Retina (tissue), 1 donor: ENCODE results near the gene SORT1.
"Not testable (repeated sequence)": the region's sequence is repeated elsewhere in the genome, so short reads cannot be mapped to it uniquely, and the experiment has no call there.

Experiments
- DNase-seq: peaks from one replicate; pipeline ENCODE4 v3.0.0-alpha.2; 2016

SORT1 gene

DNA sequence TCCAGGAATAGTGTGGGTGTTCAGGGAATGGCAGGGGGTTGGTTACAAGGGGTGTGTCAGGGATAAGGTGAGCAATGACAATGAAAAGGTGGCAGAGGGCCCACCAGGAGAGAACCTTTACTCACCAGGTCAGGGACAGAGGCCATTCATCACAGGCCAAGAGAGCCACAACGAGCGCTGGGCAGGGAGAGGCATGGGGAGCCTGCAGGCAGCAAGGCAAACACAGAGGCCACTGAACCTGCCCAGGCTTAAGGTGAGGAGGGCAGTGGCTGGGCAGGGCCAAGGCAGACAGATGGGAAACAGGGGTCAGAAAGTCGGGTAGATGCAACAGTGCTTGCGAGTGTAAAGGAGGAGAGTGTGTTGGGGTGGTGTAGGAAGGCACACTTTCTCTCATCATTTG is 62.6 kb downstream of the SORT1 start:
- no peak for DNase-seq

DNA sequence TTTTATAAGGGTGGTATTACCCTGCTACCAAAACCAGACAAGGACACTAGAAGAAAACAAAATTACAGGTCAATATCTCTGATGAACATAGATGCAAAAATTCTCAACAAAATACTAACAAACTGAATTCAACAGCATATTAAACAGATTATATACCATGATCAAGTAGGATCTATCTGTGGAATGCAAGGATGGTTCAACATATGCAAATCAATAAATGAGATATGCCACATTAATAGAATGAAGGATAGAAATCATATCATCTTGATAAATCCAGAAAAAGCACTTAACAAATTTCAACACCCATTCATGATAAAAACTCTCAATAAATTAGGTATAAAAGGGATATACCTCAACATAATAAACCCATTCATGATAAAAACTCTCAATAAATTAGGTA is 66.6 kb downstream of the SORT1 start:
- no peak for DNase-seq

DNA sequence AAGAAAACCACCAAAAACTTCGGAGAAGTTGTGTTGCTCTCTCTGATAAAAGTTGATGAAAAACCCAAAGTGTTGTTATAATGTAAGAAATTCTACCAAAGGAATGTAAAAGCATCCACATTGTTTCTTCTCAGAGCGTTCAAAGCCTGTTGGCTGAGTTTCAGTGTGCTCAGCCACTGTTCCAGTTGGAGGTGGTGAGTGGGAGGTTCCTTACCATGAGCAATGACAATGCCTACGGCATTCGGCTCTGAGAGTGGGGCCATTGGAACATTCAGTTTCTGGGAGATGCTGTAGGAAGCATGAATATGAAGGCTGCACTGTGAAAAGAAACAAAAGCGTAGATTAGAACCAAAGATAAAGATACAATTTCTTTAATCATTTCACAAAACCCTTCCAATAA is 70.4 kb downstream of the SORT1 start:
- no peak for DNase-seq

DNA sequence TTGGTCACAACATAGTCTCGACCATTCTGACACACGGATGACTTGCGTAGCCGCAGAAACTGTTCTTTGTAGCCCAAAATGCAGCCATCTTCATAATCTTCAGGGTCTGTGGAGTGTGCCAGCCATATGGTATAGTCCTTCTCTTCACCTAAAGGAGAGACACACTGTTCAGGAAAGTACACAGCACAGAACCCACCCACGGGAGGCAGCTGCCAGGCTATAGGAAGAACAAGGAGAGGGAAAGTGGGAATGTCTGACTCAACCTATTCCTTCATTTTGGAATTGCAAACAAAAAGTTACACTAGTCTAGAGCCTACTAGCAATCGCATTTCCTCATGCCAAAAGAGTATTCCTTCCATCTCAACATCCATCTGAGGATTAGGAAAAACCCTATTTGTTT is 74.7 kb downstream of the SORT1 start:
- DNase-seq = no peak

DNA sequence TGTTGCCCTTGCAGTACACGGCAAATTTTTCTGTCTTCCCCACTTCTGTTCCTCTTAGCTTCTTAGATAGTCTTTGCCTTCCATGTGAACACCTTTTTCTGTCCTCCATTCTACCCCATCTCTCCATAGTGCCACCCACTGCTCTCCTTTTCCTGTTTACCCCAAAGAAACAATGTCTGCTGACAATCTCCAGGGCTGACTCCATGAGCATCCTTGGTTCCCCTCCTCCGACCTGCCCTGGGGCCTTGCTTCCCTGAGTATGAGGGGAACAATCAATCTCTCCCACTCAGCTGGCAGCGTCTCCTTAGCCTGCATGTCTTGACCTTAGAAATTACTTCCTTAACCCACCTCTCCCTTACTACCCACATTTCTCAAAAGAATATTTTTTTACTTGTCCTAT is 78.6 kb downstream of the SORT1 start:
- DNase-seq = no peak

DNA sequence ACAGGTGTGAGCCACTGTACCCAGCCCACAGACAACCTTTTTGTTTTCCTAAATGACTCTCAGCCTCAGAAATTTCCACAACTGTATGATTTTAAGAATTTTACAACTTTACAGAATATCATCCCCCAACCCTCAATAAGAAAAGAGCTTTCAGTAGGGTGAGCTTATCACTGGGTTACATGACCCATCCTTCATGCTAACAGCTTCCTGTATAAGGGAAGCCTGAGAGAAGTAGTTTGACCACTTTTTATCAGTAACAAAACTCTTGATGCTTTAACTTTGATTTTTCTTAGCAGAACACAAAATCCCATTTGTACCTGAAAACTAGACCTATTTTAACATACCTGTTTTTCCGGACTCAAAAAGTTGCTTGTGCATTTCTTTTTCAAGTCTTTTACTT is 81.2 kb downstream of the SORT1 start:
- no peak for DNase-seq

DNA sequence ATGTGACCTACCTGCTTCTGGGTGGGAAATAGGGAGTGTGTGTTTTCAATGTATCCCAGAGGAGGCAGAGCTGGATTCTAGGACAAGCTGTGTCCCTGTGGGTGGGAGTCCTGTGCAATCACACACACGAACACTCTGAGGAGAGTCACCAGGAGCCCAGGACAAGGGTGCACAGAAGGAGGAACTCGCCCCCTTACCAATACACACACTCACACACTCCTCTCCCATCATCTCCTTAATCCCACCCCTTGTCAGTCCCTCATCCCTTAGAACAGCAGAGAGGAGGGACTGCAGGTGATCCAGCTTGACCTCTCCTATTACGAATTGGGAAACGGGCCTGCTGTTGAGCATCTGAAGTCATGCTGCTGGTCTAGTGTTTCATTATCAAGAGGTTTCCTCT is 82.4 kb downstream of the SORT1 start:
- DNase-seq = no peak

DNA sequence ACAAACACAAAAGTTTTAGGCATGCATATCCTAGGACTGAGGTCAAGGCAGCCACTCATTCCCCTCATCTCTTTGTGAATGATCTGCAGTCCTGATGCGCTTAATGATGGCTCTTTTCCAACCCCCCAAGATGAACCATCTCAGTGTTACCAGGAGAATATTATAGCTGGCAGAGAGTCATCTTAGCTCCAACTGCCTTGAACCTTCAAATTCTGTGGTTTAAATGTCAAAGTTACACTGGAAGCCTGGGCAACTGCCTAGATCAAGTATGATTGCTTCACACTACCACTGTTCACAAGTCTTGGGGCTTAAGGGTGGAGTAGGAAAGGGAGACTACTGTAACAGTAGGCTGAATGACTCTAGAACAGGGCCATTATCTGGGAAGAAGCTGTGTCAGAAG is 82.9 kb downstream of the SORT1 start:
- DNase-seq = no peak

DNA sequence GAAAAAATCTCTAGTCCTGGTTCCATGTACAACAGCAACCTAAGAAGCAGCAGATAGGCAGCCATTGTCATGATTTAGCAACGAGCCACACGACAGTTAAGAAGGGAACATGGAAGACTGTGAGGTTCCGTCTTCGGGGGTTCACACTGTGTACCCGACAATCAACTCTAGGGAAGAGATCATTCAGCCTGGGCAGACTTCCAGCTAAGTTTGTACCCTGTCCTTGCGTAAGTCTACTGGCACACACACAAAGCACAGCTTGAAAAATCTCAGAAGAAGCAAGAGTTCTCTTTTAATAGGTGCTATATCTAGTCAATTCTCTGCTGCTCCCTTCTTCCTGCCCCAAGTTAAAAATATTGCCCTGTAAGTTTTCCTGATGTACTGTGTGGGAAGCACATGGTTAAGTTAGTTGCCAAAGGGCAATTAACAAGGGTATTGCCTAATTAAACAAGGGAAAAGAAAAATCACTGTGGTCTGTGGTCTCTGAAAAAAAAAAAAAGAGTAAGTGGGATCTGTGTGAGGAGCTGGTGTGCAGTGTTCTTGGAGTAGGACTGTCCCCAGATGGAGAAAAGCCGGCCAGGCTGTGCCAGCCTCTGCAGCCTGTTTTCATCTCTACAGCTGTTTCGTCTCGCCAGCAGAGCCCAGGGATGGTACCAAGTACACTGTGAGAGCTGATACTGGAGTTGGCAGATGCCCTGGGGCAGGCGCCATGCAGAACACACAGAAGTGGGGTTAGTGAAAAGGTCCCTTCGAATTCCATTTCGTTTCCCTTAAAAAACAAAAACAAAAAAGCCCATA is 84.5 kb downstream of the SORT1 start:
- no peak for DNase-seq

DNA sequence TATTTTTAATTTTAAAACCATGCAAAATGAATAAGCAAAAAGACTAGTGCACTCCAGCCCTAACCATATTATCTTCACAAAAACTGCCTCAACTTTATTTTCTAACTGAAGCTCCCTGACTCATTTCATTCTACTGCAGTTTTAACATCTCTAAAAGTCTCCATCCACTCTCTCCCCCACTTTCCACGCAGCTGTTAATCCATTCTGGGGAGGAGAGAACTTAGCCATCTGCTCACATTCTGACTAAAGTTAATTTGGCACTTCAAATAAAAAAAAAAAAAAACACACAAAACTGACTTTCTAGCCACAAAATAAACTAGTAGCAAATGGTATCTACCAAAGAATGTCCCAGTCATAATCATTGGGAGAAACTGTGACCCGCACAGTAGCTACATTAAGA is 85.5 kb downstream of the SORT1 start:
- no peak for DNase-seq

DNA sequence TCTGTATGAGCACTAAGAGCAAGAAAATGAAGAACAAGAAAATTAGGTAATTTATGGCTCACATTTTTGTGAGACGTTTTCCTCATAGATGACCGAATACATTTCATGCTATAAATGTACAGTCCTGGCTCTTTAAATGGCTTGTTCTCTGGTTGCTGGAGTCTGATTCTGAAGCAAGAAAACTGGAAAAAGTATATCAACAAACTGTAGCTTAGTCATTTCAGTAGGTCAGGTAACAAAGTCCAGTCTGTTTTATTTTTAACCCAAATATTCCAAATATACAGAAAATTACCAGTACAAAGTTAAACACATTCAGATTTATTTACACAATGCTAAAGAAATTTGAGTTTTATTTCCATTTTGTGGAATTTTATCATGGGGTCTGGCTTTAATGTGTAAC is 88.4 kb downstream of the SORT1 start:
- DNase-seq = no peak

DNA sequence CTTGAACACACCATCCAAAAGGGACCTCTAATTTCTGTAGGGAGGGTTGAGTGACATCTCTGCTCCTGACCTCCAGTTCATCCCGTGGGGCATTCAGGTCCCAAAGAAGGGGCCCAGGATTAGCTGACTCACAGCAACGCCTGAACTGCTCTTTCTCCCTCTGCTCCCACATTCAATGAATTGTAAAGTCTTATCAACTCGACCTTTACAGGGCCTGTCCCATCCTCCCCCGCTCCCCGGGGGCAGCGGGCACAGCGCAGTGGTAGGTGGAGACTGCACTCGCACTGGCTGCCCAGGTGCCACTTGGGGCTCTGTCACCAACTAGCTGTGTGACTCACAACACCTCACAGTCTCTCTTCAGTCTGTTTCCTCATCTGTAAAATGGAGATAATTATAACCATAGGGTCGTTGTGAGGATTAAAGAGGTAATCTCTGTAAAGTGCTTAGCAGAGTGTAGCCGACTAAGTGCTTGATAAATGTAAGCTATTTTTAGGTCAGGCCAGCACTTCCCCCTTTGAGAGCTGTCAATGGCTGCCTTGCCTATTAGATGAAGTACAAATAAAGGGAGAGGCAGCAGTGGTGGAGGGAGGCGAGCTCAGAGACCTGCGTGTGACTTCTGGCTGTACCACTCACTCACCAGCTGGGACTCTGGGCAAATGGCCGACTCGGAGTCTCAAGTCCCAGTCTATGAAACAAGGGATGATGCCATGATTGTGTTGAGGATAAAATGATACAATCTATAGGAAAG is 90.3 kb downstream of the SORT1 start:
- no peak for DNase-seq

DNA sequence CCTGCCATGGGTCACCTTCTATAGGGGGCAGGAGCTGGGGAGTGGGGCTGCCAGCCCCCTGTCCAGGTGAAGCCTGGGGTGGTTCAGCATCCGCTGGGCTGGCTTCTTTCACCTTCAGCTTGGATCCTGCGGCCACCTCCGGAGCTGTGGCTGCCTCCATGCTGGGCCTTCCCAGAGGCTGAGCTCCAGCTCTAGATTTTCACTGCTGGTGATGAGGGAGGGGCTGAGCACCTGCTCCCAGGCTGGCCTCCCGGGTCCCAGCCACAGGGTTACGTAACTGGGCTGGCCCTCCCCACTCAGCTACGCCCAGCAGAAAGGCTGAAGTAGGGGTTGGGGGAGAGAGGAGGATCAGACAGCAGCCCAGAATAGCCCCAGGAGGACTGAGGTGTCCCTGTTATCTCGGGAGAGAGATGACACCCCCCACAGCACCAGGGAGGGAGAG is 90.9 kb downstream of the SORT1 start, which contains the start of gene MYBPHL:
Gene MYBPHL, minus strand, starts transcription at position 180 of the 442 bp plus-strand sequence. Its CDS starts 20 bp downstream, at position 160.
- DNase-seq = no peak

DNA sequence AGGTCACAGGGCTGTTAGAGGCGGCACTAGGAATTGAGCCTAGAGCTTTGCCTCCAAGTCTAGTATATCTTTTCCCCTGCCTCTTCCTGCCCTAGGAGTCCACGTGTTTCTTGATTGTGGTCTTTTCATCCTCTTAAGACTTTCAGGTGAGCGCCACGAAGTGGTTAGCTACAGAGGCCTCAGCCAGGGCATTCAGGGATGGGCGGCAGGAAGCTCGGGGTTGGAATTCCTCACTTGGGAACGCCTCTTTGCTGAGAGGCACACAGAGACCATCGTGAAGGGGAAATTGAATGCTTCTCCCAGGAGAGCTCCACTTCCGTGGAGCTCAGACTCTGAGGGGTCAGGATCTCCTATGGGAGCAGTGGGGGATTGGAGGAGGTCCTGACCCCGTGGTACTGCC is 91.7 kb downstream of the SORT1 start:
- DNase-seq = not testable (repeated sequence)

DNA sequence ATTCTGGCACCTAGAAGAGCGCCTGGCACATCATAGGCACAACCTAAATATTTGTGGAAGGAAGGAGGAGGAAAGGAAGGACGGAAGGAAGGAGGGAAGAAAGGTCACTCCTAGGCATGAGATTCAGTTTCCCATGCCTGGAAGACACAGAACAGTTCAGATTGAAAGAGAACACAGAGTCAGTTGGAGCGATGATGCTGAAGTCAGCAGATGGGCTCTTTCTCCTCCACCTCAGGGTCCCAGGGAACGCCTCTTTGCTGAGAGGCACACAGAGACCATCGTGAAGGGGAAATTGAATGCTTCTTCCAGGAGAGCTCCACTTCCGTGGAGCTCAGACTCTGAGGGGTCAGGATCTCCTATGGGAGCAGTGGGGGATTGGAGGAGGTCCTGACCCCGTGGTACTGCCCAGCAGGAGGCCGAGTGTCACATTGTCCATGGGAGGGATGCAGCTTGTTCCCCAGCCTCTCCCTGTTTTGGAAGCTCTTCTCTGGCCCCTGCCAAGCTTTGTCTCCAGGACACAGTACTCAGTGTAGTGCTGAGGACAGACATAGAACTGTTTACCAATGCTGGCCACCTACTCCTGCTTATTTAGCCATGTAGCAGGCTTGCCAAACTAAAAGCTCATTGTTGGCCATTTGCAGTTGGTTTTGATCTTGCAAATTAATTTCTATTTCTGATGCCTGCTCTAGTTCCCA is 93.3 kb downstream of the SORT1 start:
- DNase-seq = no peak

DNA sequence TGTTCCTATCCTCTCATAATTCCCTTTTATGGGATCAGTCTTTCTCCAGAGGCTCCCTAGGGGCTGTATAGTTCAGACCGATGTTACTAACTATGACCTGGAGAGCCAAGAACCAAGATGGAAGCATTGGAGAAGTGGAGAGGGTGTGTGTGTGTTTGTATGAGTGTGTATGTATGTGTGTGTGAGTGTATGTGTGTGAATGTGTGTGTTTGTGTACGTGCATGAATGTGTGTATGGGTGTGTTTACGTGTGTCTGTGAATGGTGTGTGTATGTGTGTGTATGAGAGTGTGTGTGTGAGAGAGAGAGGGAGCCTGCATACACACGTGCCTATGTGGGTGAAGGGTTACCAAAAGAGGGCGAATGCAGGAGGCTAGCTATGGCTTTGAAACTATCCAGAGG is 95.8 kb downstream of the SORT1 start:
- no peak for DNase-seq

DNA sequence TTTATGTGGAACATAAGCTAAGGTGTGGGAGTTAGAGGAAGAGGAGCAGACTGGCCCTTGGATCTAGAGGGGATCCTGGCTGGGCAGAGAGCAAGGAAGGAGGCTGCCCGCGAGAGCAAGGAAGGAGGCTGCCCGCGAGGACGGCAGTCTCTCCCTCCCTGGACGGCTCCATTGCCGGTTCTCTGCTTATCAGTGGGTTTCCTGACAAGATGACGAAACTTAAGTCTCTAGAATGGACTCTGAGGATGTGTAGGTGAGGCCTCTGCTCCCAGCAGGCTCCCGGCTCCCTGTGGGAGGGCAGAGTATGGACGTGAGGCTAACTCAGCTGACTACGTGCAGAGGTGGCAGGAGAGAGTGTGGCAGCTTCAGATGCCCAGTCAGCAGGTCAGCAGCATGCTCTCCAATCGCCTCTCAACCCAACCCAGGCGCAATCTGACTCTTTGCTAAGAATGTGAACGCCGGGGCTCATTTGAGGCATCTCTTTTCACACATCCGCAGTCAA is 97.0 kb downstream of the SORT1 start:
- DNase-seq = no peak

DNA sequence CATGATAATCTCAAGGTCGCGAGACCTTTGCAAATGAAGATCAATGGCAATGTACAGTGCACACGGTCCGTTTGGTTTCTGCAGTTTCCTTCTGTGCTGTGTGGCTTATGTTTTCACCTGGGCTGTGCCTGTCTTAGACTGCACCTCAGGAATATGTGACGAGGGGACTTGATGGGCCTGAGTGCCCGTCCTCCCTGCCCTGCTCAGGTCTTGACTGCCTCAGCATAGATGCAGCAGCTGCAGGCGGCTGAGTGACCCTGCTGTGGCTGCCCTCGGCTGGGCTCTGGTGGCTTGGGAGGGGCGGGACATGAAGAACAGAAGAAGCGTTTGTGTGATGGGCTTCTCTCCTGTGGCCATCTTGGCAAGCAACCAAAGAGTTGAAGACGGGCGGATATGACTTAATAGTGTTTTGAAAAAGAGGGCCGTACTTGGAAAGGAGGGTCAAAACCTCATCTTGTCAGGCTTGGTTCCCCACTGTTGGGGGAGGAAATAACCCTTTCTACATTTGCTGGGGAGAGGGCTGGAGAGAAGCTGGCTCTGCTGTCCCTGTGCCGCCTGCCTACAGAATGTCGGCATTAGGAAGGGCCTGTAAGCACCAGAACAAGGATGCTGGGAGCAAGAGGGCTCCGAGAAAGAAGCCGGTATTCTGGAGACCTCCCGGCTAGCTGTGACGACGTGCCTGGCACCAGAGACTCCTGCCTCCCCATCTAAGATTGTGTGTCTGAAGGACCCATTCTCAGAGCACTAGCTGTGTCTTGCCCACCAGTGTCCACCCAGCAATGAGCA is 98.0 kb downstream of the SORT1 start:
- no peak for DNase-seq

DNA sequence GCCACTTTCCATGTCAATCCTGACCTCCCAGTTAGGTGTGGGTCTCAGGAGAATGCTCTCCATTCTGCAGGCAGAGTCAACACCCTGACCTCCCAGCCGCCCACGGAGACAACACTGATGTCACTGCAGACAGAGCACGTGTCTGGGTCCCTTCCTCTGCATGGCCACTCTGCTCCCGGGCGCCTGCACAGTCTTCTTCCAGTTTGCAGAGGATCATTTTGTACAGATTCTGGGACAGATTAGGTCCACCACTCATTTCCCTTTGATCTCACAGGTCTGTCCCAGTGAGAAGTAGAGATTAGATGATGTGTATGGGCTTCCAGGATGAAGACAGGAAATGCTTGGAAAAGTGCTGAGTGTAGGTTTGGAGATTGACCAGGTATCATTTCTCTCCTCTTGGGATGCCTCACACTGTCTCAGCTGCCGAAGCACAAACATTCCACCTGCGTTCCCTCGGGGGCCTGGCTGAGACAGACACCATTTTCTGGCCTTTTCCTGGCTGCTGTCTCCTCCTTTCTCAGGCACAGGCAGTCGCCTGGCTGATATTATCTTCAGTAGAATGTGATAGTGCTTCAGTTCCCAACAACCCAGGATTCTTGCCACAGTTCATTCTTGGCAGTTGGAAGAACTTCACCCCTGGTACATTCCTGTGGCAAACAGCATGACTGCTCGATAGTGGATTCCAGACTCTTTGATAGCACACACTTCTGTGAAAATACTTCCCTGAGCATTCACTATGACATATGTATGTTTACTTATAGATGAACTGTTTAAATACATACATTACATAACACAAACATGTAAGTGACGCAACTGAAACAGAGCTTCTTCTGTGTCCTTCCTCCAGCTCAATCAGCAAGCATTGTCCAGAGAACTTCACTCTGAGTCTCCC is 98.8 kb downstream of the SORT1 start:
- no peak for DNase-seq

DNA sequence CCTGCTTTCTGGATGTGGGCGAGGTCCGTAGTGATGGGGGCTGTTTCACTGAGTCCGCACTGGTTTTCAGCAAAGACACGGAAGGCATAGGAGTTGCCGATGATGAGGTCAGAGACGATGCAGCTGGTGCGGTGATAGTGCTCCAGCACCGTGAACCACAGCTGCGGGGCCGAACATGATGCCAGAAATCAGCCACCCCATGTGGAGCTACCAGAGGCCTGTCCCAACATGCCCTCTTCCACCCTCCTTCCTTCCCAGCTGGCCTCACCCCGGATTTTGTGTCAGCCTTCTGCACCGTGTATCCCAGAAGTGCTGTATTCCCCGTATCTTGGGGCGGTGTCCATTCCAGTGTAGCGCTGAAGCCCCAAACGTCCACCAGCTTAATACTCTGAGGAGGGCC is 100.9 kb downstream of the SORT1 start:
- DNase-seq = no peak

DNA sequence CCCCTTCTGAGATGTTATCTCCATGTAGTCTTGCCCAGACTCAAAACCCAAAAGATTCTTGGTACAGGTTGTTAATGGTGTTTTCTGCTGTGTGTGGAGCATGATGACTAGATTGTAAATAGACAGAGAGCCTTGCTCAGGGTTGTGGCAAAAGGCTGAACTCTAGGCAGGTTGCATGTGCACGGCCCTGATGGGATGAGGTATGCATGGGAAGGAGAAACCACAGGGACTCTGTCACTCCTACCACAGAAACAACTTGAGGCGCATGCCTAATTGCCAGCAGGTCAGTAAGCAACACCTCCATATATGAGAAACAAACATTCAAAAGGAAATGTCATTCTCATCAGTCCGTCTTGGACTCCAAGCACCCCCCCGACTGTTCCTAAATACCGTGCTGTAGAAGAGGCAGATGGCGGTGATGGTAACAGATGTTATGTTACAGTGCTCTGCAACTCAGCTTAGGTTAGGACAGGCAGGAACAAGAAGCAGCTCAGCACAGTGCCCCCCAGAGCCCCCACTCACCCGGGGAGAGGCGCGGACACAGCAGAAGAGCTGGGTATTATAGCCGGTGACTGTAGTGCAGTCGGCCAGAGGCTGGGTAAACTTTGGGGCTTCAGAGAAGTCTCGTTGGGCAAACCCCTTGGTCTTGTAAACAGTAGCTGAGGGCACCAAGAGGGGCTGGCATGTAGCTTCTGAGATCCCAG is 101.9 kb downstream of the SORT1 start:
- DNase-seq = no peak
